ENCODE data around the gene ENOX1. TPM values are rescaled to one million over a fixed set of nuclear protein-coding genes. Genes with fewer than 3 reads are reported as not detected.

The ENOX1 gene
- polyA plus RNA-seq, 2 of the 4 experiments (the other 2 are of a cell fraction) = 0.28 to 0.41 TPM

DNA sequence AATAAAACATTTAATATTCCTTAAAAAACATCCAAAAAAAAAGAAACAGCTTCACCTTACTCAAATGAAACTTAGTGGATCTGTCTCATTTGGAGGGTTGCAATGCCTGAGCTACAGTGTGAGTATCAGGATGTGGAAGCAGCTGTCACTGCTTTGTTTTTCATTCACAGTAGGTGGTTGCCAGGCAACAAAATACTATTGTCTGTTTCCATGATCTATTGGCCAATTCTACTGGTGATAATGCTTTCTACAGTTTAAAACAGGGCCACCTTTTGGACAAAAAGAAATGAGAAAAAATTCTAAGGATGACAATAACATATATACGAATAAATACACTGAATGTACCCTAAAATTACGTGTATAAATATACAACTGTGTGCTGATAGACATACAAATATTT, 3.0 kb downstream of the ENOX1 start (continued):
- TF ChIP-seq, protein P1, sequence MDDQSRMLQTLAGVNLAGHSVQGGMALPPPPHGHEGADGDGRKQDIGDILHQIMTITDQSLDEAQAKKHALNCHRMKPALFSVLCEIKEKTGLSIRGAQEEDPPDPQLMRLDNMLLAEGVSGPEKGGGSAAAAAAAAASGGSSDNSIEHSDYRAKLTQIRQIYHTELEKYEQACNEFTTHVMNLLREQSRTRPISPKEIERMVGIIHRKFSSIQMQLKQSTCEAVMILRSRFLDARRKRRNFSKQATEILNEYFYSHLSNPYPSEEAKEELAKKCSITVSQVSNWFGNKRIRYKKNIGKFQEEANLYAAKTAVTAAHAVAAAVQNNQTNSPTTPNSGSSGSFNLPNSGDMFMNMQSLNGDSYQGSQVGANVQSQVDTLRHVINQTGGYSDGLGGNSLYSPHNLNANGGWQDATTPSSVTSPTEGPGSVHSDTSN (IDR thresholded peaks at IDR 0.05) = no peak
- TF ChIP-seq ESRRA (IDR thresholded peaks at IDR 0.05; ENCODE audit: borderline replicate concordance, low read length) = no peak
- TF ChIP-seq RNF2 (IDR thresholded peaks at IDR 0.05; ENCODE audit: borderline replicate concordance, low read depth) = no peak
- no peak for TF ChIP-seq SREBF2 (IDR thresholded peaks at IDR 0.05)
- no peak for TF ChIP-seq ZFP36 (IDR thresholded peaks at IDR 0.05; ENCODE audit: borderline replicate concordance, partially characterized antibody)

DNA sequence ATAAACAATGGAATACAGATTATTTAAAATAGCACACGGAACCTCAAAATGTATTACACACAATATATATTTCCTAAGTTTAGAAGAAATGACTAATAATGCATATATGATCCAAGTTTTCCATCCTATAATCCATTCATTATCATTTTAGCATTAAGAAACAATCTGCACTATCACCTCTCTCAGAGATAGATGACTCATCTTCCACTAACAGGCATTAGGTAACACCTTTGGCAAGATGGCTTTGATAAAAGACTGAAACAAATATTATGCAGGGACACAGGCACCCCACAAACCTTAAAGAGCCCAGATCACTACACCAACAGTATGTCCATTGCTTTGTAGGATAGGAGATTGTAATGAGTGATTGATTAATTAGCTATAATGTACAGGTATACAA, 4.1 kb downstream of the ENOX1 start:
- H3K4me1 ChIP-seq = peaks cover 4% of the 10 kb centered on the region
- WGBS (ENCODE audit: missing lambda C conversion rate) = 67% methylated on average over 1 of the region's 1 CpG

DNA sequence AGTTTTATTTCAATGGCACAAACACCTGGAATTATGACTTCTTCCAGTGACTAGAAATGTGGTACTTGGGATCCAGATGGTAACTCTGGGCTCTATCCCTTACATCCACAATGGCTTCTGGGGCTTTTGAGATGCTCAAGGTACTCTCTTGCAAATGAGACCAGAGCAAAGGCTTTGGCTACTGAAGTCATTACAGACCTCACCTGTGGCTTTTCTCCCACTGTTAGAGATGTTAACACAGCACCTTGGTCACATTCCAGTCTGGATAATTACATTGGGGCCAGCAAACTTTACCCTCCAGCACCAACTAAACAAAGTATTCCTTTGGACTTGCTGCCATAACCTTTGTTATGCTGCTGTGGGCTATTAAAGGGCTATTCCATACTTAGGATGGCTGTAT, 6.1 kb downstream of the ENOX1 start:
- CTCF ChIA-PET = no interaction called here
- DNase-seq (ENCODE audit: low read depth in 1 of 2, low spot score in 1 of 2) (no peak), FAIRE-seq (no peak), ATAC-seq (no peak)
- H3K4me1 ChIP-seq = no peaks in the 10 kb centered on the region
- no peak overlapping the region for H3K27ac ChIP-seq
- H3K9me3 ChIP-seq = no peaks in the 10 kb centered on the region
- no peak for TF ChIP-seq HEYL (CRISPR knock-in tag; IDR thresholded peaks at IDR 0.05)
- no peak for TF ChIP-seq NFE2L2 (conservative IDR thresholded peaks at IDR 0.05; ENCODE audit: low read length)
- TF ChIP-seq, protein P2, sequence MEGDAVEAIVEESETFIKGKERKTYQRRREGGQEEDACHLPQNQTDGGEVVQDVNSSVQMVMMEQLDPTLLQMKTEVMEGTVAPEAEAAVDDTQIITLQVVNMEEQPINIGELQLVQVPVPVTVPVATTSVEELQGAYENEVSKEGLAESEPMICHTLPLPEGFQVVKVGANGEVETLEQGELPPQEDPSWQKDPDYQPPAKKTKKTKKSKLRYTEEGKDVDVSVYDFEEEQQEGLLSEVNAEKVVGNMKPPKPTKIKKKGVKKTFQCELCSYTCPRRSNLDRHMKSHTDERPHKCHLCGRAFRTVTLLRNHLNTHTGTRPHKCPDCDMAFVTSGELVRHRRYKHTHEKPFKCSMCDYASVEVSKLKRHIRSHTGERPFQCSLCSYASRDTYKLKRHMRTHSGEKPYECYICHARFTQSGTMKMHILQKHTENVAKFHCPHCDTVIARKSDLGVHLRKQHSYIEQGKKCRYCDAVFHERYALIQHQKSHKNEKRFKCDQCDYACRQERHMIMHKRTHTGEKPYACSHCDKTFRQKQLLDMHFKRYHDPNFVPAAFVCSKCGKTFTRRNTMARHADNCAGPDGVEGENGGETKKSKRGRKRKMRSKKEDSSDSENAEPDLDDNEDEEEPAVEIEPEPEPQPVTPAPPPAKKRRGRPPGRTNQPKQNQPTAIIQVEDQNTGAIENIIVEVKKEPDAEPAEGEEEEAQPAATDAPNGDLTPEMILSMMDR (IDR thresholded peaks at IDR 0.05) = no peak
- no peak for TF ChIP-seq FOSL2 (IDR thresholded peaks at IDR 0.05)
- no peak for TF ChIP-seq FOSL2 (CRISPR knock-in tag; IDR thresholded peaks at IDR 0.05)
- TF ChIP-seq CEBPB (IDR thresholded peaks at IDR 0.05) = no peak
- TF ChIP-seq, protein P3, sequence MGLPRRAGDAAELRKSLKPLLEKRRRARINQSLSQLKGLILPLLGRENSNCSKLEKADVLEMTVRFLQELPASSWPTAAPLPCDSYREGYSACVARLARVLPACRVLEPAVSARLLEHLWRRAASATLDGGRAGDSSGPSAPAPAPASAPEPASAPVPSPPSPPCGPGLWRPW (IDR thresholded peaks at IDR 0.05) = no peak
- TF ChIP-seq BCL3 (IDR thresholded peaks at IDR 0.05) = no peak
- no peak for TF ChIP-seq CBX8 (IDR thresholded peaks at IDR 0.05)
- no peak for TF ChIP-seq USF2 (IDR thresholded peaks at IDR 0.05)
- TF ChIP-seq NR3C1 (IDR thresholded peaks at IDR 0.05) = no peak
- no peak for TF ChIP-seq MAZ (IDR thresholded peaks at IDR 0.05; ENCODE audit: borderline replicate concordance, low read depth, low read length)
- no peak for TF ChIP-seq NPAS2 (CRISPR knock-in tag; IDR thresholded peaks at IDR 0.05; ENCODE audit: borderline replicate concordance)
- POLR2A ChIA-PET = no interaction called here
- H3K4me2 ChIP-seq = no peak overlapping the region
- no peak overlapping the region for H3K4me3 ChIP-seq

More for the DNA sequence above, 4.1 kb downstream of the ENOX1 start:
- Histone ChIP-seq H3K4me3 (no peak overlapping the region), H3K9me3 (no peaks in the 10 kb centered on the region), H3K4me2 (no peak overlapping the region), H3K27ac (no peak overlapping the region)
- FAIRE-seq = no peak
- ATAC-seq = no peak
- TF ChIP-seq USF2 (IDR thresholded peaks at IDR 0.05) = no peak
- no peak for TF ChIP-seq FOSL2 (IDR thresholded peaks at IDR 0.05)
- peak; percentile 48; the same call in 1 of the 2 replicates for TF ChIP-seq FOSL2 (CRISPR knock-in tag; IDR thresholded peaks at IDR 0.05)
- no peak for TF ChIP-seq NR3C1 (IDR thresholded peaks at IDR 0.05)
- no peak for DNase-seq (ENCODE audit: low read depth in 1 of 2, low spot score in 1 of 2)
- CTCF ChIA-PET = no interaction called here
- POLR2A ChIA-PET = no interaction called here
